Globus pallidus (tissue), 1 donor: ENCODE measurements around the gene SMYD3.

ENCODE experiments used
- DNase-seq: peaks from one replicate; pipeline ENCODE4 v3.0.0-alpha.2; 2015; ENCODE audit warnings: low spot score

Gene SMYD3

GRCh38 chr1:246306415-246307037 lies 200.6 kb downstream of the SMYD3 start:
- no peak for DNase-seq

- DNase-seq, result no peak
Measured at GRCh38 chr1:246304484-246305259, 202.4 kb downstream of the SMYD3 start.

- DNase-seq, result no peak
Measured at GRCh38 chr1:246302711-246303317, 204.3 kb downstream of the SMYD3 start.

- no peak for DNase-seq
Measured at GRCh38 chr1:246302251-246302625, 204.8 kb downstream of the SMYD3 start.

GRCh38 chr1:246301553-246302250 lies 205.4 kb downstream of the SMYD3 start:
- no peak for DNase-seq

- DNase-seq, result no peak
Measured at GRCh38 chr1:246300626-246301549, 206.2 kb downstream of the SMYD3 start.

DNA sequence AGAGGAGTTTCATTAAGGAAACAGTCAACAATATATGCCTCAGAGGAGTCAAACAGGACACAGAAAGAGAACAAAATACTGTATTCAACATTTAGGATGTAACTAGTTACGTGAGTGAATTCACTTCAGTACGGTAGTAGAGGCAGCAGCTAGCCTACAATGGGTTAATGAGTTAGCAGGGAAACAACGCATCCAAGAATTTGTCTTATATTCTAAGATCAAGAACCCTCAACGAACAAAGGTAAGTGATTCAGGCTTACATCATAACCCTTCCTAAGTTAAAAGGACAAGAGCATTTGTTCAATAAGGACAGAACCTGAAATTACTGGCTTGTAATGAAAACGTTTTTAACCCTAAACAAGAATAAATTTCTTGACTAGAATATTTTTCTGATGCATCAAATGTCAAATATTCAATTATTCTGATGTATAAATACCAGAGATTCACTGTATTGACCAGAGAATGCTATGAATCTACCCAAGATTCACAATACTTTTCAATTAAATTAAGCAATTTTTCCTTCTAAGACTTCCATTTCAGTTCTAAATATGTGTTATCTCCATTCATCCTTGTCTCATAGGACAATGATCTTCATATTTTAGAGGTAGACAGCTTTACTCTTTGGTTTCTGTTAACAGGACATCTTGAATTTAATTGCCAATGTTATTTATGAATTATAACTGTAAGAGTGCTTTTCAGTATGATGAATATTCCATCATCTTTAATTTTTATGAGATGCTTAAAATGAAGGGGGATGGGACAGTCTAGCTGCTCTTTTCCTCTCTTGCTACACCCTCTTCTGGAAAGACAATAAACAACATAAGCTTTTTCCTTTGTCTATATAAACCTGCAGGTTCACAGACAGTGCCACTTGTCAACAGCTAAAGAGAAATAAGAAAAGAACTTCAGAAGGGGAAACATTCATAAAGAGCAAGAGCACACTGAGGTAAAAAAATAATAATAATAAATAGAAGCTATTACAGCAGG lies 209.5 kb downstream of the SMYD3 start:
- no peak for DNase-seq

DNA sequence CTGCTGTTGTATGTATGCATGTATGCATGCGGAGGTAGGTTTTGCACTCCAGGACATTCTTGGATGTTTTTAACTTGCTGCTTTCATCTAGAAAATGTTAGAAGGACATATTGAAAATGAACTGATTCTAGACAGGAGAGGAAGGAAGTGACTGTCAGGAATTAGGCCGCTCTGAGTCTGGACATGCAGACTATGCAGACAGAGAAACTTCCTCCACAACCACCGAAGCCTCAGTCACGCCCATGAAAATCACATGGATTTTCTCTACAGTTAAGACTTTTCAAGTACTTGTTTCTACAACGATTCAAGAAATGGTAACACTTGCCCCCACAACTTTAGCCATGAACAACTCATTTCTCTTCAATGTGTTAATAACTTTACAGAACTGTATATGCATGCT lies 211.1 kb downstream of the SMYD3 start:
- no peak for DNase-seq

DNA sequence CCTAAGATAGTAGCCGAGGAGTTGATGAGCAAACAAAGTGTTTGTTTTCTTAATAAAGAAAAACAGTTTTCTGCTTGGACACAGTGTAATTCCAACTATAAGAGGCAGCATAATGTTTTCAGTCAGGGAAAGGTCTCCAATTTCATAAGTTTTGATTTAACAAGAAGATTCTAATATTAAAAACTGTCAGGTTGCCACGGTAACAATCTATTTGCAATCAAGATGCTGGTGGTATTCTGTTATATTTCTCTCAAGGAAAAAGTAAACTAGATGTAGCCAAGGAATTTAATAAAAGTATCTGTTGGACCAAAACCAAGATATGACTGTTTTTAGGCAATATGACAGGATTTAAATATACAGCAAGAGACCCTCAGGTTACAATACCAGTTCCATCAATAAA lies 211.7 kb downstream of the SMYD3 start:
- DNase-seq, result no peak

- no peak for DNase-seq
Measured at GRCh38 chr1:246294263-246294662, 212.8 kb downstream of the SMYD3 start.

DNA sequence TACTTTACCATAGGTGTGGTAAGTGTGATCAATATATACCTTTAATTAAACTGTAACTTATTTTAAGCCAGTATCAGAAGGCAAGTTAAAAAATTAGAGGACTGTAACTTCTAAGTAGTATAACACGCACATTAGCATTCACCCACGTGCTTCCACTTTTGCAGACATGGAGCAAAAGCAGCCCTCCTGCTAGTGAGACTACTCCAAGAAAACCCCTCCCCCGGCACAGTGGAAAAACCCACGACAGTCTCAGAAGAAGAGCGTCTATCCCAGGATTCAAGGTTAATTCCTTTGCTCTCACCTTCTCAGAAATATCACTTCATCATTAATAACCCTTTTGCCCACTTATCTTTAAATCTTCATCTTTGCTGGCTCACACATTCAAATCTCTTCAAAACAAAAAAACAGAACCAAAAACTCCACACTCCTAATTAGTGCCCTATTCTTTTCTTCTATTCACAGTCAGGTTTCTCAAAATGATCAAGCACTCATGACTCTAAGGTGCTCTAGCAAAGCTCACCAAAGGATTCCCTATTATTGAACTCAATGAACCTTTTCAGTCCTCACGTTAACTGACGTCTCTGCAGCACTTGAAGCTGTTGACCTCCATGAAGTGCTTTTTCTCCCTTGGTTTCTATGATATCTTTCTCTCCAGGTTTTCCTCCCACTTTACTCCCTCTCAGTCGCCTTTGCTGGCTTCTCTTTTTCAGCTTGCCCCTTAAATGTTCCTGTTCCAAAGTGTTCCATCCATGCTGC lies 213.5 kb downstream of the SMYD3 start:
- DNase-seq, result no peak

- no peak for DNase-seq
Measured at GRCh38 chr1:246292571-246292970, 214.5 kb downstream of the SMYD3 start.

- no peak for DNase-seq
Measured at GRCh38 chr1:246291127-246291526, 216.0 kb downstream of the SMYD3 start.

- no peak for DNase-seq
Measured at GRCh38 chr1:246283771-246284410, 223.2 kb downstream of the SMYD3 start.

GRCh38 chr1:246281639-246282038 lies 225.4 kb downstream of the SMYD3 start:
- no peak for DNase-seq

GRCh38 chr1:246281195-246281594 lies 225.9 kb downstream of the SMYD3 start:
- no peak for DNase-seq

DNA sequence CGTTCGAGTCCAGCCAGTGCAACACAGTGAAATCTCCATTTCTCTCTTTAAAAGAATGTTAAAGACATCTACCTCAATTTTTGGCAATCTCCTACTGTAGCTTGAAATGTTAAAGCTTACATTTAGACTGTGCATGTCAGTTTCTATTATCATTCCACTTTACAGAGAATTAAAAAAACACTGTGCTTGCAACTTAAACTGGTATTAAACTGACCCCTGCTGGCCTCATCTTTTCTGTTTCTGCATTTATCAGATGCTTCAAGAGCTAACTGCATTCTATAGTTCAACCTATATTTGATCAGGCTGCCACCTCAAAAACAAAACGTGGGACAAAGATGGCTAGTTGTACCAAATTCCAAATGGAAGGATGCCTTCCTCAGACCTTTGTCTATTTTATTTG lies 226.5 kb downstream of the SMYD3 start:
- peak; percentile 35 for DNase-seq

DNA sequence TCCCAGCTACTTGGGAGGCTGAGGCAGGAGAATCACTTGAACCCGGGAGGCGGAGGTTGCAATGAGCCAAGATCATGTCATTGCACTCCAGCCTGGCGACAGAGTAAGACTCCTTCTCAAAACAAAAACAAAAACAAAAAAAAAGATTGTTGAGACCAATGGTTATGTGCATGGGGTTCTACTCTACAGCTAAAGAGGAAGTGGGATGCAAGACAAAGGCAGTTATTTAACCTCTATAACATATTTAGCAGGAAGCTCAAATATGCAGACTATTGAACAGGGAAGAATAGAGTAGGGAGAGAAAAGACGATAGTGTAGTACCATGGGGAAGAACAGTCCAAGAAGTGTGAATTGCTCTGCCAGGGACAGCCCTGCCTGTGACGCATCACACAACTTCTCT lies 227.7 kb downstream of the SMYD3 start:
- DNase-seq, result no peak

- no peak for DNase-seq
Measured at GRCh38 chr1:246278371-246278770, 228.7 kb downstream of the SMYD3 start.
